Activated CD8-positive, alpha-beta memory T cell treated with anti-CD3 and anti-CD28 coated beads, Interleukin-2, amount 50 U/mL, for 1 hour (primary cell): ENCODE data around the gene ARPIN.
"Not testable (repeated sequence)": the region's sequence is repeated elsewhere in the genome, so short reads cannot be mapped to it uniquely, and the experiment has no call there.

Experiments
- DNase-seq: peaks from one replicate; pipeline ENCODE4 v3.0.0-alpha.2; 2020; ENCODE audit errors: extremely low read depth

Gene ARPIN

DNA sequence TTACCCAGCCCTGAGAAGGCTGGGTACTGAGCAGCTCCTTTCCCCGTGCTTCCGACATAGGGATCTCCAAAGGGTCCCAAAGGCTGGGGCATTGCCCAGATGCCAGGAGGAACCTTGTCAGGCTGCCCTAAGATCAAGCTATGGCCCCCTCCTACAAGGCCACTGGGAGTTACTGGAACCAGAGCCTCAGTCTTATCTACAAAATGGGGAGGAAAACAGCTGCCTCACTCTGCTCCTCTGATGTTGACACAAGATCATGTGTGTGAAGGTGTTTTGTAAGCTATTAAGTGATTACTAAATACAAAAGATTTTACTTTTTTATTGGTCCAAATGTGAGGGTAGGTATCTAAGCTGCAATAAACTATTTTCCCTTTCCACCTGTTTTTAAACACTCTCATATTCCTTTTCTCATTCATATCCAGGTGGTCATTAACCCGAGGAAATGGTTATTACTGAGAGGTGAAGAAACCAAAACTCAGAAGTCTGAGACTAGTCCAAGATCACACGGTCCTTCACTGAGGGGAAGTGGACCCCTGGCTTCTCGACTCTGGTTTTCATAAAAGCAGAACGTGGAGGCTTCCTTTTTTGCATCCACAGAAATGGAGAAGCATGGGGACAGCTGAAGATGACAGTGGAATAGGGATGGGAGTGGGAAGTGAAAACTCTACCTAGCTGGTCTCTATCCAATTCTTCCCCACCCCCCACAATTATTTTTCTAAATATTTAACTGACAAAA lies 1.7 kb downstream of the ARPIN start:
- no peak for DNase-seq

DNA sequence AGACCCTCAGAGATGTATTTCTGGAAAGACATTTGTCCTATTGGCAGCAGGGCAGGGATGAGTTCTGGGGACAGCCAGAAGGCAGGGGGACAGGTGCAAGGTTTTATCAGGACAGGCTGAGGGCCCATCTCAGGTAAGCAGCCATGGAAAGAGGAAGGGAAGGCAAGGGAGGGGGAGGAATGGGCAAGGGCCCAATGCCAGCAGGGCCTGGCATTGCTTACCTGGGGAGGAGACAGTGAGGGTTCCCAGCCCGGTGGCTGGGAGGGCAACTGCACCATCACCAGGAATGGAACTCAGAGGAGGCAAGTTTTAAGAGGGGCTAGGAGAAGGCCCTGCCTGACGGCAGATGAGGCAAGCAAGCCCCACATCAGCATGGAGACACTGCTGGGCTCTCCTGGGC lies 3.1 kb downstream of the ARPIN start:
- no peak for DNase-seq

GRCh38 chr15:89908226-89908625 lies 4.5 kb downstream of the ARPIN start:
- no peak for DNase-seq

- no peak for DNase-seq
Observed at GRCh38 chr15:89907289-89907688, 5.5 kb downstream of the ARPIN start.

DNA sequence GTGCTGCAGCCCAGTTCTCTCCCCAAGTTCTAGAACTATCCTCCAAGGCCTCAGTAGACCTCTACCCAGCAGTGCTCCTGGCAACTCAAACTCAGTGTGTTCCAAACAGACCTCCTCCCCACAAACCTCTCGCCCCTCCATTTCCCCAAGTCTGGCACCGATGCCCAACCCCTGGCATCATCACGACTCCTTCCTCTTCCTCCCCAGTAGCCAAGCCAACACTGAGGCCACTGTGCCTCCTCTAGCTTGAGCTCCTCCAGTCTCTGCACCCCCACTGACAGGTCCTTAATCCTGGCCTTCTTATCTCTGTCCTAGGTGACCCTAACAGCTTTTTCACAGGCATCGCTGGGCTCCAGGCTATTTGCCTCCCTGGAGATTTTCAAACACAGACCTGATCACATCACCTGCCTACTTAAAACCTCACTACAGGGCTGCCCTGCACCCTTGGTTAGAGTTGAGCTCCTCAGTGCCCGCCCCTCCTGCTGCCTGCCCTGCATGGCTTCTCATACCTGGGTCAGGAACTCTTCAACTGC lies 6.8 kb downstream of the ARPIN start:
- no peak for DNase-seq

GRCh38 chr15:89904519-89904918 lies 8.2 kb downstream of the ARPIN start:
- DNase-seq = no peak

DNA sequence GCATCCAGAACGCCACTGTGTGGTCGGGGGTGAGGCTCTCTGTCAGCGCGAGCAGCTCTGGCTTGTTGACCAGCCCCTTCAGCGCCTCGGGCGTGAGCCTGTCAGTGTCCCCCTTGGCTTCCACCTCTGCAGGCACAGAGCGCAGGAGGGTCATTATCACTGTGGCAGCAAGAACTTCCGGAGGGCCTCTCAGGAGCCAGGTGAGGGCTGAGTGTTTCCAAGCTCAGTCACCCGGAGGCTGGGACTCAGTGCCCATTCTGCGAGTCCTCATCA lies 9.0 kb downstream of the ARPIN start:
- no peak for DNase-seq

DNA sequence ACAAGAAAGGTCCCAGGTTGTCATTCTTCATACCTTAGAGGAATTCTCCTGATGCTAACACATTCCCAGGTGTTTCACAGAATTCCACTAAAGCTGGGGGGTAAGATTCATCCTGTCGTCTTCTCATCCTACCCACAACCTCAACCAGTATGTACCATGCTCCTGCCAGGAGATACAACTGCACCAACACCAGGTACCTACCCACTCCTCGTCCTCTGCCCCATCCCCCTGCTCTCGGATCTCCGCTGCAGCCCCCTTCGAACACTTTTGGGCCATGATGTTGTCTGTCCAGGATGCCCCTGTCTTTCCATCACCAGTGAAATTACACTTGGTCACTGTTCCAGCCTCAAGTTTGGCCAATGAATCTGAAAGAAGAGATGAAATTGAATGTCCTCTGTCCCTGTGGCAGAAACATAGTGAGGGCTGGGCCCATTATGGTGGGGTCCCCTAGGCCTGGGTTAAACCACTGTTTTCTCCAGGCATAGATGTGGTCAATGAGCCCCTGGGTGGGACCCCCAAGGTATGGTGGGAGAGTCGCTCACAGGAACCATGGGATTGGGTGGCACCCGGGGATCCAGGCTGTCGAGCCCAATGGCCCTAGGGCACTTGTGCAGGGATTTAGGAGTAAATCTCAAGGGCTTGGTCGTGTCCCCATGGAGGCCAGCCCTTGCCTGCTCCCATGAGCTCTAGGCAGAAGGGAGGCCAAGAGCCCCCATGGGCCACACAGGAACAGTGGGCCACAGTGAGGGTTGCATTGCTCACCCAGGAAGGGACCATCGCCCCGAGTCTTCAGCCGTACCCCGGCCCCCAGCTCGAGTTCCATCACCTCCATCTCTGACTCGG lies 9.5 kb downstream of the ARPIN start:
- DNase-seq = no peak

DNA sequence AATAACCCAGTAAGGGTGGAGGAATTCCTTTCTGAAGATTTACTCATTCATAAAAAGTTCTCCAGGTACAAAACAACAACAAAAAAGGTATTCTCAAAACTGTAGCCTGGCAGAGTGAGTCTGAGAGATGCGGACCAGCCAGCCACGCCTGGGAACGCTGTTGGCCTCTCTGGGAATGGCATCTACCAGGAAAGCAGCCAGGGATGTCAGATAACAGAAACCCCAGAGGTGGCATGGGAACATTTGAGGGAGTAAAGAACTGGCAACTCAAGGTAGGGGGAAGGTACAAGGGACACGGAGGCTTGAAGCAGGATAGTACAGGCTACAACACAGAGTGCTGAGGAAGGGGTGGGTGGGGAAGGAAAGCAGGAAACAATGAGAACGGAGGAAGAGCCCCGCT lies 11.9 kb downstream of the ARPIN start:
- DNase-seq = no peak

- no peak for DNase-seq
Observed at GRCh38 chr15:89899951-89900567, 12.7 kb downstream of the ARPIN start.

GRCh38 chr15:89899295-89899945 lies 13.3 kb downstream of the ARPIN start:
- DNase-seq = no peak

- no peak for DNase-seq
Observed at GRCh38 chr15:89898614-89899294, 14.0 kb downstream of the ARPIN start.

- no peak for DNase-seq
Observed at GRCh38 chr15:89898146-89898545, 14.6 kb downstream of the ARPIN start.

GRCh38 chr15:89893696-89894447 lies 18.9 kb downstream of the ARPIN start, which contains the start of gene AP3S2:
Gene AP3S2, minus strand, starts transcription at chr15:89893994. Its CDS starts 45 bp downstream, at chr15:89893949.
- DNase-seq = peak; percentile 70

- DNase-seq = no peak
Observed at GRCh38 chr15:89893027-89893426, 19.7 kb downstream of the ARPIN start.

DNA sequence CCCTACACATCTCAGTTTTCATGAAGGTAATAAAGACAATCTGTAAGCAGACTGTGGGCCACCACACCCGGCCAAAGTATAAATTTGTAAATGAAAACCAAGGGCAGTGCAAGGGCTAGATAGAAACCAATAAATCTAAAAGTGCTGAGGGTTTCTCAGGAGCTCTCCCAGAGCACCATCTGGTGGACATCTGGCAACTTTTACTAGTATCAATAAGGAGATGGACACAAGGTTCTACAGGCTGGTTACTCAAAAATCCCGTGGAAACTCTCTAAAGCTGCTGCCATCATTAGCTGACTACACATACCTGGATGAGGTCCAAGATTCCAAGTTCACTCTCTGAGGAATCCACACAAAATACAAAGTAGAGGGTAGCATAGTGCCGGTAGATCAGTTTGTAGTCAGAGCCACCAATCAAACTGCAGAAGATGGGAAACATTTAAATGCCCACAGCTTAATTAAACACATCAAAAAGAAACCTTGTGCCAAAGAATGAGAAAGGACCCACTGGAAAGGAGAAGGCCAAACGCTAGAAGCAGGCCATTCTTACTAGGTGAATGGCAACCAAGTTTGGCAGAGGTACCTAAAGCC lies 24.4 kb downstream of the ARPIN start:
- DNase-seq = no peak

- no peak for DNase-seq
Observed at GRCh38 chr15:89885611-89886010, 27.1 kb downstream of the ARPIN start.

DNA sequence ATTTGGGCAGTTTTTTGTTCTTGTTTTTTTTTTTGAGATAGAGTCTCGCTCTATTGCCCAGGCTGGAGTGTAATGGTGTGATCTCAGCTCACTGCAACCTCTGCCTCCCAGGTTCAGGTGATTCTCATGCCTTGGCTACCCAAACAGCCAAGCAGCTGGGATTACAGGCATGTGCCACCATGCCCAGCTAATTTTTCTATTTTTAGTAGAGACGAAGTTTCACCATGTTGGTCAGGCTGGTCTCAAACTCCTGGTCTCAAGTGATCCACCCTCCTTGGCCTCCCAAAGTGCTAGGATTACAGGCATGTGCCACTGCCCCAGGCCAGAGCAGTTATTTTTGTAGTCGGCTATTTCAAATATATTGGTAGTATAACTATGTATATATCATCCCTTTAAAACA lies 27.6 kb downstream of the ARPIN start:
- DNase-seq = not testable (repeated sequence)

DNA sequence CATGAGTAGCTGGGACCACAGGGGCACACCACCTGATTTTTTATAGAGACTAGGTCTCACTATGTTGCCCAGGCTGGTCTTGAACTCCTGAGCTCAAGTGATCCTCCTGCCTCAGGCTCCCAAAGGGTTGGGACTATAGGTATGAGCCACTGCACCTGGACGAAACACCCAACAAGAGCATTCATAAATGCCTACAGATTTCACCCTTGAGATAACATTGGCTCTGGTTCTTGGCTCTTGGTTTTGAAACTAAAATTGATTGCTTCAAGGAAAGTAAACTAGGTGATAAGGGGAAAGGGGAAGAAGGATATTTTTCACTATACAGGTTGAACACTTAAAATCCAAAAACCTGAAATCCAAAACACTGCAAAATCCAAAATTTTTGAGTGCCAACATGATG lies 29.2 kb downstream of the ARPIN start:
- DNase-seq = no peak

DNA sequence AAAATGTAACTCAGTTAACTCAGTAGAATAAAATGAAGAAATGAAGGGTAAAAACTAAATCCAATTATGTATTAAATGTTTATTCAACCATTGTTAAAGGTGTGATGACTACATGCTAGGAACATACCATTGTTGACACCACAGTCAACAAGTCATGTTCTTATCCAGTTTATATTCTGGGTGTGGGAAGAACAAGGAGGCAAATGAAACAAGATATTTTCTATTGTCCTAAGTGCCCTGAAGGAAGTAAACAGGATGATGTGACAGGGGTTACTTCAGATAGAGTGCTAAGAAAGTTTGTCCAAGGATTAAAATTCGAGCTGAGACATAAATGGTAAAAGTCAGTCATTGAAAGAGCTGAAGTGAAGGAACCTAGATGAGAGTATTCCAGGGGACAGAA lies 32.0 kb downstream of the ARPIN start:
- DNase-seq = no peak
